HUDEP-2 (cell line): ENCODE measurements around the gene CCDC127.
"Not testable (repeated sequence)": the region's sequence is repeated elsewhere in the genome, so short reads cannot be mapped to it uniquely, and the experiment has no call there.

Source experiments
- DNase-seq, 76 experiments: peaks; one replicate each; lab custom pipeline; 2025; ENCODE audit not compliant: unreplicated experiment in 76 of 76; lab: John Stamatoyannopoulos, UW

The CCDC127 gene

DNA sequence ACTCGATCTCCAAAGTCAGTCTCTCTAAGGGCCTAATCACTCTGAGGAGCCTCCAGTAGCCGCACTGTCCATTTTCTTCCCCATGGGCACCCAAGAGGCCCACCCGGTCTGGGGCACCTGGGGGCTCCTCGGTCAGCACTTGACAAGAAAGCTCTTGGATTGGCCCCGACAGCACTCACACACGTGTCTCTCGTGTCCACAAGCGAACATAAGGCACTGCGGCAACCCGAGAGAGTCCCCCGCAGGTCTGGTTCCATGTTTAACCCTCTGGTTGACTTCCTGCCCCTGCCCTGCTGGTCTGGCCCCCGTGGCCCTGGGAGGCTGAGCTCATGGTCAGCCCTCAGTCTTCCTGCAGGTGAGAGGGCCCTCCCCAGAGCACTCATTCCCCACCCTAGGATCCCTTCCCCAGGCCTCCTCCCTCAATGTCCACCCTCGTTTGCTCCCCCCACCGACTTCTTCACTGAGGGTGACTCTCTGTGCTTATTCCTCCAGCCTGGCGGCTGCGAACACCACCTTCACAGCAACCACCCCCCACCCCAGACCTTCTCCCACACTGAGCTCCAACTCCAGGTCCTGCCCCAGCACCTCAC, 43.0 kb downstream of the CCDC127 start:
- DNase-seq = no peak

DNA sequence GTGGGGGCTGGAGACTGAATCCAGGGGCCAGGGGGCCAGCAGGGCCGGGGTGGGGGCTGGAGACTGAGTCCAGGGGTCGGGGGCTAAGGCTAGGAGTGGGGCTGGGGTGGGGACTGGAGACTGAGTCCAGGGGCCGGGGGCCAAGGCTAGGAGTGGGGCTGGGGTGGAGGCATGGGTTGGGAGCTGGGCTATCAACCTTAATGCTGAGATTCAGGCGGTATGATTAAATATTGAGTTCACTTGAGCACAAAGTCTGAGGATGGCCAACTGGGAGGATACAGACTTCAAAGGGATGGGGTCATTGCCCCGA, 43.7 kb downstream of the CCDC127 start:
- DNase-seq = no peak

DNA sequence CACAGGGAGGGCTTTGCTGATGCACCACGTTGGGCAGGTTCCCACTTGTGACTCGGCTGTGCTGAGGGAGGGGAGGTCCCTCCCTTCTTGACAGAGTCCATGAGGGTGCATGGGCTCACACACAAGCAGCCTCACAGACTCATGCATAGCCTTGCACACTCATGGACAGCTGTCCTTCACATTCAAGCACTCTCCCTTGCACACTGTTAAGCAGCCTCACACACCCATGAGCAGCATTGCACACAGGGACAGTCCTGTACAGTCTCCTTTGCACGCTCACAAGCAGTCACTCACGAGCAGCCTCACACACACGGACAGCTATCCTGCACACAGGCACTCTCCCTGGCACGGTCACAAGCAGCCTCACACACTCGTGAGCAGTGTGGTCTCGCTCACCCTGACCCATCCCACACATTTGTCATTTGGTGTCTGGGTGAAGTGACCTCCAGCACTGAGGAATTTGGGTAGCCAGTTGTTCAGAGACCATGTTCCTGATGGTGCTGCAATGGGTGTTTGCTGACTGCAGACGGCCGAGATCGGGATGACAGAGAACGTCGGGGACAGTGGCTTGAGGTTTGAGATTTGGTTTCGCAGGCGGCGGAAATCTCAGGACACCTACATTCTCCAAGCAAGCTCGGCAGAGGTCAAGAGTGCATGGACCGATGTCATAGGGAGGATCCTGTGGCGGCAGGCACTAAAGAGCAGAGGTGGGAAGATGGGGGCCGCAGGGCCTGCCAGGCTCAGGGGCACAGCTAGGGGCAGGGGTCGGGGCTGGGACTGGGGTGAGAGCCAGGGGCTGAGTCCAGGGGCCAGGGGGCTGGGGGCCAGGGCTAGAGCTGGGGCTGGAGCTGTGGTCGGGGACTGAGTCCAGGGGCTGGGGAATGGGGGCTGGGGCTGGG, 44.3 kb downstream of the CCDC127 start:
- no peak for DNase-seq

DNA sequence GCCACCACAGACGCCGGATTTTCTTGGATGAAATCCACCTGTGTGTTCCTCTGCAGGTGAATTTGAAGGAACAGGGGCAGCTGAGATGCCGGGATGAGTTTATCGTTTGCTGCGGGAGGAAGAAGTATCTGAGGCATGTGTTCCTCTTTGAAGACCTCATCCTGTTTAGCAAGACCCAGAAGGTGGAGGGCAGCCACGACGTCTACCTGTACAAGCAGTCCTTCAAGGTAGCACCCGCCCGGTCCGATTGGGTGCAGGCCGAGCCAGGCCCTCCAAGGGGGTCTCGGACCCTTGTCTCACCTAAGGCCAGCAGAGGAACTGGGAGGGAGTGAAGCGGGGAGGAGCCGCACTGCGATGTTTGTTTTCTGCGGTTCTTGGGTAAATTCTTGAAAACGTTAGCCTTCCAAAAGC, 45.1 kb downstream of the CCDC127 start:
- DNase-seq = no peak

DNA sequence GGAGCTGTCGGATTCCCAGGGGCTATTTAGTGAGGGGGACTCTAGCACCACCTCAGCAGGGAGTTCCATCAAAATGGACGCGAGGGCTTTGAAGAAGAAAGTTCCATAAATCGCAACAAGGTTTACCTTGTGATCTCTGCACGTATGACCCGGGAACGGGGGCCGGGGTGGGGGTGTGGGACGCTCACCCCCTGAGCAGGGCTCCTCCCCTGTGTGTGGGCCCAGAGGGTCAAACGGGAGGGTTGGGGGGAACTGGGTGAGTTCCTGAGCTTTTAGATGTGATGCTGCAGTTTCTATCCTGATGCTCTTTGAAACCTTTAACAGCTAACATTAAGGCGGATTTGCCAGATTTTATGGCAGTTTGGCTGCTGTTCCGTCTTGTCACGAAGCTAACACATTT, 45.5 kb downstream of the CCDC127 start:
- no peak for DNase-seq

DNA sequence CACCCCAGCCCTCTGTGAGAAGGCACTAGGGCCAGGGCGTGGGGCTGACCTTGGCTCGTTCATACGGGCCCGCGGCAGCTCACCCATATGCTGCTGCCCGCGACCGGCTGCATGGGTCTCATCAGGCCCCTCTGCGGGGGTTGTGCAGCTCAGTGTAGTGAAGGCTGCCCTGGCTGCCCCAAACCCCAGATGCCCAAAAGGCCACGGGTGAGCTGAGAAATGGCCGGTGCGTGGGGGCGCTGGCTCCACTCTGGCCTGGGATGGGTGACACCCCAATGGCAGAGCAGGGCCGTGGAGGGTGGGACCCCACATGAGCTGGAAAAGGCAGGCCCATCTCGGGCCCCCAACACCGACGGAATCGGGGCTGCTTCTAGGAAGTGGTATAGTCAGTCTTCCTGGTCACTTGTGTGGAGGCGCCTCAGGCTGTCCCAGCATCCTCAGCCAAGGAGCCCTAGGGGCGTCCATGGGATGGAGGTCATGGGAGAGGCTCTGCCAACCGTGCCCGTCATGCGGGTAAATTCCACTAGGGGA, 46.1 kb downstream of the CCDC127 start:
- DNase-seq = no peak

DNA sequence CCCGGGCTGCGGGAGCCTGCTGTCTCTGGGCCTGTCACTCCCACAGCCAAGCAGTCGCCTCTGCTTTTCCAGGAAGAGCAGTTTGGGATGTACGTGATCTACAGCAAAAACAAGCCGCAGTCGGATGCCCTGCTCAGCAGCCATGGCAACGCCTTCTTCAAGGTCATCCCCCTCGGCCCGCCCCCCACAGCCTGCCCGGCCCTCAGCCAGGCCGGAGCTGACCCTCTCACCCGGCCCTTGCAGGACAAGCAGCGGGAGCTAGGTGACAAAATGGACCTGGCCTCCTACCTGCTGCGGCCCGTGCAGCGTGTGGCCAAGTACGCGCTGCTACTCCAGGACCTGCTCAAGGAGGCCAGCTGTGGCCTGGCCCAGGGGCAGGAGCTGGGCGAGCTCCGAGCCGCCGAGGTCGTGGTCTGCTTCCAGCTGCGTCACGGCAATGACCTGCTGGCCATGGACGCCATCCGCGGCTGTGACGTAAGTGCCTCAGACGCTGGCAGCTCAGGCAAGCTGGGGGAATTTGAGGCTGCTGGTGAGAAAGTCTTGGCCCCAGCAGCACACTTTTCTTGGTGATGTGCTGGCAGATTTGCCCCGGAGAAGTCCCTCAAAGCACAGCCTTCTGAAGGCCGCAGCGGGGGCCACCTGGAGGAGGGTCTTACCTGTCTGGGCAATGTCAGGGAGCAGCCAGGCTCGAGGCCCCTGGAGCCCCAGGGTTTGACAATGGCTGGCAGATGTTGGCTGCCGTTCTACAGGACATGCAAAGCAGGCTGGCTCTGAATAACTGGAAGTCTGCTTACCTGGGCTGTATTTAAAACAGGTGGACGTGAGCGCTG, 46.8 kb downstream of the CCDC127 start:
- DNase-seq = no peak

DNA sequence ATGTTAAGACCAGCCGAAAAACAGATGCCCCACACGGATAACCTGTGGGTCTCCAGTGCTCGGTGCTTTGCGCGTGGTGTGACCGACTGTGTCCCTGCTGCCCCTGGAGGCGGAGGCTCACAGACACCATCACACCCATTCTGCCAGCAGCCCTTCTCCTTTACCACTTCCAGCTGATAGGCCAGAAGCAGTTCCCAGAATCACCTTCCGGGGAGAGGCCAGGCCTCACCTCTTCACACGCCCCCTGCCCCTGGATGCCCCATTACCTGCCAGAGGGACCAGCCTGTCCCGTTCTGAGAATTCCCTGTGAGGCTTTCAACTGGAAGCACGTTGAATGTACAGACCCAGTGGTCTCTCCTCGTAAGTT, 48.2 kb downstream of the CCDC127 start:
- DNase-seq = no peak

DNA sequence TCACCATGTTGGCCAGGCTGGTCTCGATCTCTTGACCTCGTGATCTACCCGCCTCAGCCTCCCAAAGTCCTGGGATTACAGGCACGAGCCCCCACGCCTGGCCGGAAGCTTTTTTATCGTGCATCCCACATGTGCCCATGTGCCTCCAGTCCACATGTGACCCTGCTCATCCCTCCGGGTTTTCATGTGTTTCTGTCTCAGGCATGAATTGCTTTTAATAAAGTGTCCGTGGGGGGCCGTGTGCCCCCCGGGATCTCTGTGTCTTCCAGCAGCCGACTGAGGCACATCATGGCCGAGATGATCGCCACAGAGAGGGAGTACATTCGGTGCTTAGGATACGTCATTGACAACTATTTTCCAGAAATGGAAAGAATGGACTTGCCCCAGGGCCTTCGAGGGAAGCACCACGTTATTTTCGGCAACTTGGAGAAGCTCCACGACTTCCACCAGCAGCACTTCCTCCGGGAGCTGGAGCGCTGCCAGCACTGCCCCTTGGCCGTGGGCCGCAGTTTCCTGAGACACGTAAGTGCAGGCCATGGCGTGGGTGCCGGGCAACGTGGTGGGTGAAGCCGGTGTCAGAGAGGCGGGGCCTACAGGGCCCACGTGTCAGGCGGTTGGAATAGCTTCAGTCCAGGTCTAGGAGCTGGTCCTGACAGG, 48.8 kb downstream of the CCDC127 start:
- DNase-seq = no peak

DNA sequence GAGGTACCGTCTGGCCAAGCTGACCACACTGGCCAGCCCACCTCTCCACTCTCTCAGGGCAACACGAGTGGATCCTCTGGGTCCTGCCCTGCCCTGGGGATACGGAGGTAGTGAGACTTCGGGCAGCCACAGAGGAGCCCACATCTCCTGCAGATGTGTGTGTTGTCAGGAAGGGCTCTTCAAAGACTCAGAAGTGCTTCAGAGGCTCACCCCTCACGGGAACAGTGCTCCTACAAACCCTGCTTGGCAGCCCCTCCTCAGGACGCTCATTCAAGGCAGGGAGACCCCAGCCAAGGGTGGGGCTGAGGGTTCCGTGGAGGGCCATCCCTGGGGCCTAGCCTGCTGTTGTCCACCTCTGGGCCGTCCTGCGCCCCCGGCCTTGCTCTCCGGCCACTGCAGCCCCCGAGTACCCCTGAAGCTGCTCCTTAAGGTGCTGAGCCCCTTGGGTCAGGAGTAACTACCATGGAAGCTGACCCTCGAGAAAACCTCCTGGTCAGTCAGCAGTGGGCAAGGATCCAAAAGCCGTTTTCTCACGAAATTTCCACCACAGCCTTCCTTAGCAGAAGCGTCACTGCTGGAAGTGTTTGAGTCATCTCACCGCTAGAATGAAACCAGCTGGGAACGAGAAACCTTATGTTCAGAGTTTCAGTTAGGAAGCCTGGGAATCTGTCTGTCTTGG, 49.8 kb downstream of the CCDC127 start:
- no peak for DNase-seq

DNA sequence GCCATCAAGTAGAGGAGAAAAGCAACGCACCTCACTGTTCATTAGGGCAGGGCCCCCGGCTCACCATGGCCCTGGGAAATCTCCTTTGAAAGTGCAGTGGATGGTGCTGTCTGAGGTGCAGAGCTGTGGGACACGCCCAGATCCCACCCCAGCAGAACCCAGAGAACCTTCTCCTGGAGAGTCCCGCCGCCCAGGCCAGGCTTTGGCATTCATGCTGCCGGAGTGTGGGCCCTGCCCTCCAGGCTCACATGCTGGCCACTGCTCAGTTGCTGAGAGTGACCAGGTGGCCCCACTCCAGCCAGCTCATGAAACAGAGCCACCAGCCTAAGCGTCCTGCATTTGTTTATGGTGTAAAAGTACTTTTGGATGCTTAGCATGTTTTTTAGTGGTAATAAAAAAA, 50.4 kb downstream of the CCDC127 start:
- no peak for DNase-seq

DNA sequence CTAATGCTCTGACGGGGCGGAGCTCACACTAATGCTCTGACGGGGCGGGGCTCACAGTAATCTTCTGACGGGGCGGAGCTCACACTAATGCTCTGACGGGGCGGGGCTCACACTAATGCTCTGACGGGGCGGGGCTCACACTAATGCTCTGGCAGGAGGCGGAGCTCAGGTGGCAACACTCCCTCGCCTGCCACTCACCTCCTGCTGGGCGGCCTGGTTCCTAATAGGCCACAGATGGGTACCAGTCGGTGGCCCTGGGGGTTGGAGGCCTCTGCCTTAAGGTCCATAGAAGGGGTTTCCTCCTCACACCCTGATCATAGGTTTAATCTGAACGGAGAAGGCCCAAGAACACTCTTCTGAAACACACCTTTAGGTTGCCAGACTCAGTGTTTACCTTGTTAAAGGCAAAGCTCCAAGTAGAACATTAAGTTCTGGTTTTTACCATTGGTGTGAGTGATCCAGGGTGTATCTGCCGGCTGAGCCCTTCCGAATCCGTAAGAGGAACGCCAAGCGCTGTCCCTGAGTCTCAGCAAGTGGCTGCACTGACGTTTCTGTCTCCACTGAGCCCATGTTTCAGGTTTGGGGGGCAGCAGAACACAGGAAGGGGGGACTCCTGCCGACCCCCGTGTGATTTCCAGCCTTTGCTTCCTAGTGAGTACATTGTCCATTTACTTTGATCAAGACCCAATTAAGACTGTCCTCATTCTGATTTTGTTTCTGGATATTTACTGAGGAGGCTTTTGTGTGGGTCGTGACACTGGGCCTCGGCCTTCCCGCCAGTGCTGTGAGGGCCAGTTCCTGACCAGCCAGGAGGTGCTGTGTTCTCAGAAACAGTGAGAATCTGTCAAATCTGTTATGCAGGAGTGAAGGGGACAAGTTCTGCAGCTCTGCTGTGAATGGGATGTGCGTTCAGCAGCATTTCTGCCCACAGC, 51.2 kb downstream of the CCDC127 start:
- DNase-seq = no peak

DNA sequence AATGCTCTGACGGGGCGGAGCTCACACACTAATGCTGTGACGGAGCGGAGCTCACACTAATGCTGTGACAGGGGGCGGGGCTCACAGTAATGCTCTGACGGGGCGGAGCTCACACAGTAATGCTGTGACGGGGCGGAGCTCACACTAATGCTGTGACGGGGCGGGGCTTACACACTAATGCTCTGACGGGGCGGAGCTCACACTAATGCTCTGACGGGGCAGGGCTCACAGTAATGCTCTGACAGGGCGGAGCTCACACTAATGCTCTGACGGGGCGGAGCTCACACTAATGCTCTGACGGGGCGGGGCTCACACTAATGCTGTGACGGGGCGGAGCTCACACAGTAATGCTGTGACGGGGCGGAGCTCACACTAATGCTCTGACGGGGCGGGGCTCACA, 53.2 kb downstream of the CCDC127 start:
- not testable (repeated sequence) for DNase-seq

DNA sequence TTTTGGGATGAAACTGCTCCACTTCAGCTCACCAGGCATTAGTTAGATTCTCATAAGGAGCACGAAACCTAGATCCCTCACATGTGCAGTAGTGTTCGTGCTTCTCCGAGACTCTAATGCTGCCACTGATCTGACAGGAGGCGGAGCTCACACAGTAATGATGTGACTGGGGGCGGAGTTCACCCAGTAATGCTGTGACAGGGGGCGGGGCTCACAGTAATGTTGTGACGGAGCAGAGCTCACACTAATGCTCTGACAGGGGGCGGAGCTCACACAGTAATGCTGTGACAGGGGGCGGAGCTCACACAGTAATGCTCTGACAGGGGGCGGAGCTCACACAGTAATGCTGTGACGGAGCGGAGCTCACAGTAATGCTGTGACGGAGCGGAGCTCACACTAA, 53.7 kb downstream of the CCDC127 start:
- DNase-seq = no peak

DNA sequence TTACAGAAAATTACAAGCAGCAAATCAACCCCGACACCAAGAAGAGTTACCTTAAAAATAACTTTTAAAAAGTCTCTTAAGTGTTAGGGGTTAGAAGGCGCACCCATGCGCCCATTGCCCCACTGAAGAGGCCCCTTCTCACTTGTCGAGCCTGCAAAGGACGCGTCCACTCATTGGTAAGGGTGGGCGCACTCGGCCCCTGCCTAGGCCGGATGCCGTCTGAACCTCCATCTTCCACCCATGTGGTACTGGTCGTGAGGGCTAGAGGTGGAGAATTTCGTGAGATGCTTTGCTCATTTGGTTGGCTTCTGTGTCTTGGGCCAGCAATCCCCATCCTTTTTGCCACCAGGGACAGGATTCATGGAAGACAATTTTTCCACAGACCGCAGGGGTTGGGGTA, 54.1 kb downstream of the CCDC127 start:
- no peak for DNase-seq

DNA sequence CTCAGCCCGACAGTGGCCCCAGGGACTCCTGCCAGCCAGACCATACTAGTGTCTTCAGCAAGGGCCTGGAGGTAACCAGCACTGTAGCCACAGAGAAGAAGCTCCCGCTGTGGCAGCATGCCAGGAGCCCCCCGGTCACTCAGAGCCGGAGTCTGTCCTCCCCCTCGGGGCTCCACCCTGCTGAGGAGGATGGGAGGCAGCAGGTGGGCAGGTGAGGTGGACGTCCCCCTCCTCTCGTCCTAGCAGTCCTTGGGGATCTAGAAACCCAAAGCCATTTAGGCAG, 54.7 kb downstream of the CCDC127 start:
- DNase-seq = no peak

DNA sequence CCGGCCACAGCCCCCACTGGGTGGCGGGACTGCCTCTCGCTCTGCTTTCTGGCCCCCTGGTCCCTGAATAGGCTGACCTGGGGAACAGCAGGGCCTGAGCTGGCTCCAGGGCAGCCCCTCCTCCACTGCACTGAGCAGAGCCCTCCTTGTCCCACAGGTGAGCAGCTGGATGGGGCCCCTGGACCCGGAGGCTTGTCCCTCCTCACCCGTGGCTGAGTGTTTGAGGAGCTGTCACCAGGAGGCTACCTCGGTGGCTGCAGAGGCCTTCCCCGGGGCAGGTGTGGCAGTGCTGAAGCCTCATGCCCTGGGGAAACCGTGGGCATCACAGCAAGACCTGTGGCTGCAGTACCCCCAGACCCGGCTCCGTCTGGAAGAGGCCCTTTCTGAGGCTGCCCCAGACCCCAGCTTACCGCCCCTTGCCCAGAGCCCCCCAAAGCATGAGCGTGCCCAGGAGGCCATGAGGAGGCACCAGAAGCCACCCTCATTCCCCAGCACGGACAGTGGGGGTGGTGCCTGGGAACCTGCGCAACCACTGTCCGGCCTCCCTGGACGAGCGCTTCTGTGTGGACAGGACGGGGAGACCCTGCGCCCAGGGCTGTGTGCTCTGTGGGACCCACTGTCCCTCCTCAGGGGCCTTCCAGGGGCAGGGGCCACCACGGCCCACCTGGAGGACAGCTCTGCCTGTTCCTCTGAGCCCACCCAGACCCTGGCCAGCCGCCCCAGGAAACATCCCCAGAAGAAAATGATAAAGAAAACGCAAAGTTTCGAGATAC, 55.2 kb downstream of the CCDC127 start:
- no peak for DNase-seq

DNA sequence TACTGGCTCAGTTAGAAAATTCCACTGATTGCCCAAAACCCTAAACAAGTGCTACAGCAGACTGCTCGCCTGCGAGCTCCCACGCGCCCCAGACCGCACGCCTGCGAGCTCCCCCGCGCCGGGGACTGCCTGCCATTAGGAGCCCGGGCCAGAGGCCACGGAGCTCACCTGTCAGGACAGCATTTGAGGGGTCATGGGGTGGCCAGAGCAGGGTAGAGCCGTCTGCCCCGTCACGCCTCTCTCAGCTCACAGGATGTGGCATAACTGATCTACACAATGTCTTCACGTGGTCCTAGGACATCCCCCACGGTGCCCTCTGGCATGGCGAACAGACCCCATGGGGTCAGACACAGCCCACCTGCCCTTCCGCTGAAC, 55.8 kb downstream of the CCDC127 start:
- no peak for DNase-seq

DNA sequence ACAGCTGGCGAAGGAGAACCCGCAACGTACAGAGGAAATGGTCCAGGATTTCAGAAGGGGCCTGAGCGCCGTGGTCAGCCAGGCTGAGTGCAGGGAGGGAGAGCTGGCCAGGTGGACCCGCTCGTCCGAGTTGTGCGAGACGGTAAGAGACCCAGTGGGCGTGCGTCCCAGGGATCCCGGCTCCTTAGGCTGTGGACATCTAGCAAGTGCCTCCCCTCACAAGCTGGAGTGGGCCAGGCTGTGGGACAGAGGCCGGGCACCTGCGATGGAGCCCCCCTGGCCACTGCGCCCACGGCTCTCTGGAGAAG, 56.2 kb downstream of the CCDC127 start:
- no peak for DNase-seq
